Endothelial cell of hepatic sinusoid (primary cell): ENCODE data around the gene TASP1.
"Not testable (repeated sequence)": the region's sequence is repeated elsewhere in the genome, so short reads cannot be mapped to it uniquely, and the experiment has no call there.

ENCODE experiments used
- in situ Hi-C: cut with HindIII; loops from 2 replicates; pipeline ENCODE4 v1.10.0; 2017; ENCODE audit warnings: low sequenced_read_pairs

The TASP1 gene

GRCh38 chr20:13638496-13639149, at the start of gene TASP1:
TASP1 (minus strand) TSS chr20:13638932; CDS start chr20:13630078, 8,854 bp downstream.
- in situ Hi-C loops: no loop called here

GRCh38 chr20:13687815-13688214, 49.1 kb upstream of the TASP1 start:
- in situ Hi-C loops: no loop called here

- in situ Hi-C loops: no loop called here
Measured at GRCh38 chr20:13685623-13686022, 46.9 kb upstream of the TASP1 start.

- in situ Hi-C loops: no loop called here
Measured at GRCh38 chr20:13684566-13685222, 46.0 kb upstream of the TASP1 start.

GRCh38 chr20:13683833-13684232, 45.1 kb upstream of the TASP1 start:
- in situ Hi-C loops: no loop called here

- in situ Hi-C loops: no loop called here
Measured at GRCh38 chr20:13681248-13682125, 42.8 kb upstream of the TASP1 start.

- in situ Hi-C loops: no loop called here
Measured at GRCh38 chr20:13678944-13679343, 40.2 kb upstream of the TASP1 start.

- in situ Hi-C loops: no loop called here
Measured at GRCh38 chr20:13677241-13677640, 38.5 kb upstream of the TASP1 start.

GRCh38 chr20:13676682-13677081, 38.0 kb upstream of the TASP1 start:
- in situ Hi-C loops: no loop called here

GRCh38 chr20:13672690-13673089, 34.0 kb upstream of the TASP1 start:
- in situ Hi-C loops: no loop called here

GRCh38 chr20:13671916-13672378, 33.2 kb upstream of the TASP1 start:
- in situ Hi-C loops: no loop called here

- in situ Hi-C loops: no loop called here
Measured at GRCh38 chr20:13671512-13671911, 32.8 kb upstream of the TASP1 start.

- in situ Hi-C loops: no loop called here
Measured at GRCh38 chr20:13670160-13670559, 31.4 kb upstream of the TASP1 start.

GRCh38 chr20:13665709-13666395, 27.1 kb upstream of the TASP1 start:
- in situ Hi-C loops: no loop called here

GRCh38 chr20:13661070-13661685, 22.4 kb upstream of the TASP1 start:
- in situ Hi-C loops: no loop called here

- in situ Hi-C loops: no loop called here
Measured at GRCh38 chr20:13659288-13659687, 20.6 kb upstream of the TASP1 start.

GRCh38 chr20:13658060-13658459, 19.3 kb upstream of the TASP1 start:
- in situ Hi-C loops: not testable (repeated sequence)

GRCh38 chr20:13656721-13657368, 18.1 kb upstream of the TASP1 start:
- in situ Hi-C loops: no loop called here

- in situ Hi-C loops: no loop called here
Measured at GRCh38 chr20:13654463-13655023, 15.8 kb upstream of the TASP1 start.

- in situ Hi-C loops: no loop called here
Measured at GRCh38 chr20:13650474-13650873, 11.7 kb upstream of the TASP1 start.
